ENCODE data around the gene TBCC. TPM values are rescaled to one million over a fixed set of nuclear protein-coding genes. Genes with fewer than 3 reads are reported as not detected.

TBCC gene
- total and polyA plus RNA-seq, 2 of the 13 experiments (the other 11 are each of a cell fraction or from before 2014, with no cell fraction given), result 14.8 to 36.1 TPM

DNA sequence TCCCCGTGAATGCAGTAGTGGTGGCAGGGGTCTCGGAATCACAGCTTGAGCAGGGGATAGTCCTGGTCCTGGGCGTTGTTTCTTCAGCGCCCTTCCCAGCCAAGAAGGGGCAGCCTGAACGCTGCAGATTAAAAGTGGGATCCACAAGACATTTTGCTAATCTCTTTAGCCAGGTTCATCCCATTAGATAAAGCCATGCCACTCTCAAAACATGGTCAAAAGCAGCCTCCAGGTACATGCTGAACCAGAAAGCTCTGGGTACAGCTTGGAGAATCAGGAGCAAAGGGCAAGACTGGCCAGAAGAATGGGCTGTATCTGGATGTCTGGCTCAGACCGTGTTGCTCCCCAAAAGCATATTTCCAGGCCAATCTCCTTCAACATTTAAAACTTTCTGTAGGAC, 23.4 kb downstream of the TBCC start, which contains the start of gene PRPH2:
PRPH2 (minus strand) TSS at position 101 of the 400 bp plus-strand sequence. CDS start 263 bp downstream, outside the sequence.
- H3K9ac ChIP-seq (ENCODE audit: insufficient read depth, low read depth, low read length), result no peak within 1 kb of the TSS
- H3K79me2 ChIP-seq (ENCODE audit: insufficient read depth, low read length), result no peaks in the 10 kb centered on the region
- no peak for ATAC-seq
- TF ChIP-seq, protein P1, sequence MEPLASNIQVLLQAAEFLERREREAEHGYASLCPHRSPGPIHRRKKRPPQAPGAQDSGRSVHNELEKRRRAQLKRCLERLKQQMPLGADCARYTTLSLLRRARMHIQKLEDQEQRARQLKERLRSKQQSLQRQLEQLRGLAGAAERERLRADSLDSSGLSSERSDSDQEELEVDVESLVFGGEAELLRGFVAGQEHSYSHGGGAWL (CRISPR knock-in tag; IDR thresholded peaks at IDR 0.05), result no peak
- TF ChIP-seq NR0B2 (CRISPR knock-in tag; IDR thresholded peaks at IDR 0.05) (no peak), ZBTB14 (CRISPR knock-in tag; IDR thresholded peaks at IDR 0.05) (no peak), ZNF317 (CRISPR knock-in tag; IDR thresholded peaks at IDR 0.05) (no peak), SMARCC2 (IDR thresholded peaks at IDR 0.05) (no peak), TCF7 (IDR thresholded peaks at IDR 0.05; ENCODE audit: low read depth) (no peak), ELF4 (CRISPR knock-in tag; IDR thresholded peaks at IDR 0.05; ENCODE audit: borderline replicate concordance) (no peak), ZNF460 (CRISPR knock-in tag; IDR thresholded peaks at IDR 0.05; ENCODE audit: borderline replicate concordance) (no peak)
- TF ChIP-seq, protein P2, sequence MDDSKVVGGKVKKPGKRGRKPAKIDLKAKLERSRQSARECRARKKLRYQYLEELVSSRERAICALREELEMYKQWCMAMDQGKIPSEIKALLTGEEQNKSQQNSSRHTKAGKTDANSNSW (CRISPR knock-in tag; IDR thresholded peaks at IDR 0.05; ENCODE audit: borderline replicate concordance), result no peak
- TF ChIP-seq, protein P3, sequence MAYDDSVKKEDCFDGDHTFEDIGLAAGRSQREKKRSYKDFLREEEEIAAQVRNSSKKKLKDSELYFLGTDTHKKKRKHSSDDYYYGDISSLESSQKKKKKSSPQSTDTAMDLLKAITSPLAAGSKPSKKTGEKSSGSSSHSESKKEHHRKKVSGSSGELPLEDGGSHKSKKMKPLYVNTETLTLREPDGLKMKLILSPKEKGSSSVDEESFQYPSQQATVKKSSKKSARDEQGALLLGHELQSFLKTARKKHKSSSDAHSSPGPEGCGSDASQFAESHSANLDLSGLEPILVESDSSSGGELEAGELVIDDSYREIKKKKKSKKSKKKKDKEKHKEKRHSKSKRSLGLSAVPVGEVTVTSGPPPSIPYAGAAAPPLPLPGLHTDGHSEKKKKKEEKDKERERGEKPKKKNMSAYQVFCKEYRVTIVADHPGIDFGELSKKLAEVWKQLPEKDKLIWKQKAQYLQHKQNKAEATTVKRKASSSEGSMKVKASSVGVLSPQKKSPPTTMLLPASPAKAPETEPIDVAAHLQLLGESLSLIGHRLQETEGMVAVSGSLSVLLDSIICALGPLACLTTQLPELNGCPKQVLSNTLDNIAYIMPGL (CRISPR knock-in tag; IDR thresholded peaks at IDR 0.05; ENCODE audit: borderline replicate concordance in 1 of 2, low read depth in 1 of 2), result no peak
- FAIRE-seq, result no peak
- CTCF ChIA-PET (ENCODE audit: low intra/inter-chr PET ratio, low total read pairs), result no interaction called here
- no peak for DNase-seq (ENCODE audit: low spot score)
- no peaks in the 10 kb centered on the region for H3K9me3 ChIP-seq (ENCODE audit: low read length)
- H3K4me3 ChIP-seq (replicated peaks in 1 of 3; ENCODE audit: insufficient read depth in 1 of 3, low read depth in 2 of 3, low read length in 3 of 3), result no peak within 1 kb of the TSS
- peaks cover 10% of the 10 kb centered on the region for H3K4me1 ChIP-seq (ENCODE audit: insufficient read depth, low read length)
- no peaks in the 10 kb centered on the region; a peak in 2 of 5 replicates for H3K27me3 ChIP-seq (ENCODE audit: control insufficient read depth in 1 of 2, insufficient read depth in 2 of 2, low read length in 2 of 2)
- intact Hi-C loops (cut with micrococcal nuclease; ENCODE audit: unreplicated experiment) (no loop called here), in situ Hi-C loops (cut with HindIII; ENCODE audit: extremely low pct_ligation_motif_present, low pct_unique_long_range_greater_than_20kb) (no loop called here)
- no peak within 1 kb of the TSS for H2AFZ ChIP-seq (ENCODE audit: low read length)
- 21% methylated on average over 1 of the region's 6 CpGs for WGBS (ENCODE audit: low lambda C conversion rate)
- POLR2A ChIA-PET, result interaction anchor here (1.1 kb wide), 1 partner anchor 24 kb away, joined by 4 read pairs; the partner anchor contains the start of gene TBCC
- no peaks in the 10 kb centered on the region for H3K36me3 ChIP-seq (replicated peaks in 1 of 2; ENCODE audit: control insufficient read depth in 1 of 2, insufficient read depth in 2 of 2, low read length in 2 of 2)
- H4K20me1 ChIP-seq (ENCODE audit: insufficient read depth, low read length), result no peaks in the 10 kb centered on the region
- H3K27ac ChIP-seq (ENCODE audit: extremely low read length, insufficient read depth, low read length), result no peak within 1 kb of the TSS
- BruUV-seq (replicated peaks), result no TSS peak
- H3K4me2 ChIP-seq (ENCODE audit: low read depth, low read length), result no peak within 1 kb of the TSS
